Urinary bladder (tissue), 4 donors: ENCODE results near the gene TIMP3. TPM values are rescaled to one million over a fixed set of nuclear protein-coding genes. Genes with fewer than 3 reads are reported as not detected.

Experiments used
- DNase-seq: peaks from one replicate; pipeline ENCODE4 v3.0.0-alpha.2; 2015; ENCODE audit errors: extremely low spot score
- H3K27ac ChIP-seq: one replicate; pipeline ENCODE4 v1.5.1; 2013; ENCODE audit warnings: low read depth, mild to moderate bottlenecking, moderate library complexity
- H3K36me3 ChIP-seq: one replicate; pipeline ENCODE4 v1.6.1; 2013; ENCODE audit warnings: mild to moderate bottlenecking, moderate library complexity; ENCODE audit not compliant: insufficient read depth
- H3K4me1 ChIP-seq: one replicate; pipeline ENCODE4 v1.6.1; 2013; ENCODE audit warnings: mild to moderate bottlenecking, moderate library complexity; ENCODE audit not compliant: insufficient read depth
- H3K4me3 ChIP-seq: one replicate; pipeline ENCODE4 v1.5.1; 2013; ENCODE audit warnings: low read depth, low read length
- WGBS: extraction: QIAGEN DNeasy Blood & Tissue Kit; methylation state at CpG from one replicate; pipeline ENCODE4 v1.1.7; 2013; 5-methylcytosine and 5-hydroxymethylcytosine counted together
- polyA plus RNA-seq: library from polyadenylated mRNA; stranded (reverse); fragments of 200-250 nt; gene quantifications from one replicate; pipeline ENCODE4 v1.2.3, GENCODE V29; 2013
- total RNA-seq: library from RNA; depleted of rRNA; stranded (reverse); fragments of >200 nt; gene quantifications from one replicate; pipeline ENCODE4 v1.2.3, GENCODE V29; 2014
- donor health status: healthy with polysubstance abuse.
- donor health status: healthy.

TIMP3 gene
- total and polyA plus RNA-seq, 2 donors = 212 to 217 TPM

DNA sequence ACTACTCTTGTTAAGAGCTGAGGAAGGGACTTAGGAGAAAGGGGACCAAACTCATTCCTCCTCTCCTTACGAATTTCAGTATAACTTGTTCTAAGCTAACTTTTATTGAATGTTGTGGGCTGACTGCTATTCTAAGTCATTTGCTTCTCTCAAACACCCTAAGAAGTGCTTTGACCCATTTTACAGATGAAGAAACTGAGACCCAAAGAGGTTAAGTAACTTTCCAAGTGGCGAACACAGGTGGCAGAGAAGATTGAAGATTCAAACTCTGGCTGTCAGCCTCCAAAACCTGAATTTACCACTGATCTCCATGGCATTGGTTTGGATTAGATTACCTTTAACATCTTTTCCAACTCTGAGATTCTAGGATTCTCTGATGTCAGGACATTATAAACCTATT, 52.2 kb downstream of the TIMP3 start:
- DNase-seq = no peak
- Histone ChIP-seq H3K4me3 (no peak overlapping the region), H3K36me3 (no peaks in the 10 kb centered on the region), H3K27ac (no peak overlapping the region), H3K4me1 (peaks cover 3% of the 10 kb centered on the region)
- 94% methylated on average over 2 of the region's 2 CpGs for WGBS

DNA sequence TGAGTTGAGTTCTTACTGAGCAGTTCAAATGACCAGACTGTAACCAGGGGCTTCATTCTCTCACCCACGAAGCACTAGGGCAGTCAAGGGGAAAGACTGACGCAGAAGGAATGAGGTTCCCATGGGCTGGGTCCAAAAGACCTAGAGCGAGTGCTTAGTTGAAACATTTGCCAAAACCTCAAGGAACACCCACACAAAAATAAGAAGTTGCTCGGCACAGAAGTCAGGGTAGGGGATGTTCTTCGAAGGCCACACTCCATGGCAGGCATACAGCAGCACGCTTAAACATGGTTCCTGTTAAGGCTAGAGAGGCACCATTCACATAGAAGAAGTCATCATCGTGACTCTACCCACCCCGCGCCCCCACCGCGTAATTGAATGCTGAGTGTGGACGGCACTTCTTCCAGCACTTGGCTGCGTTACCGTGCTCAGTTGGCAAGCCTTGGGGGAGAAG, 52.9 kb downstream of the TIMP3 start:
- no peak for DNase-seq
- no peaks in the 10 kb centered on the region for H3K36me3 ChIP-seq
- H3K27ac ChIP-seq = no peak overlapping the region
- WGBS = 89% methylated on average over 14 of the region's 14 CpGs
- peaks cover 3% of the 10 kb centered on the region for H3K4me1 ChIP-seq
- no peak overlapping the region for H3K4me3 ChIP-seq

DNA sequence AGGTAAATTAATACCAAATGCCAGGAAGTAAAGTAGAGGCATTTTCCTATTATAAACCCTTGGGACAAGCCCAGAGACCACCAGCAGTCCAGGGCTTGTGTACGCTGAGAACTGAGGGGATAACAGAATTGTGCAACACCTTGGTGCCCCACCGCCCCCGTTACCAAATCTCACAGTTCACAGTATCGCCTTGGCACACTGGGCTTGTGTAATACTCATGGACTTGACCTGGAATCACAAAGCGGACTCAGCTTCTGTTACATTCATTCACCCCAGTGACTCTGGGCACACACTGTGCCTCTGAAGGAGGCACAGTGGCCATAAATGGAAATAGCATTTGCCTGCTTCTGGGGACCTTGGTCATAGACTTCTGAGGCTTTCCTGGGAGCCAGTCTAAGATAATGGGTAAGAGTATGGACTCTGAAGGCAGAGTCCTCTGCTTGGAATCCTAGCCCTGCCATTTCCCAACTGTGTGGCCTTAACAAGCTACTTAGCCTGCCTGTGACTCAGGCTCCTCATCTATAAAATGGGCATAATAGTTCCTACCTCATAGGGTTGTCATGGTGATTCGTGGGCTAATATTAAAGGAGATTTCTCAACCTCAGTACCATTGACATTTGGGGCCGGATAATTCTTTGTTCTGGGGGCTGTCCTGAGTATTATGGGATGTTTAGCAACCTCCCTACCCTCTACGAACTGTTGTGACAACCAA, 53.7 kb downstream of the TIMP3 start:
- WGBS = 94% methylated on average over 8 of the region's 8 CpGs
- Histone ChIP-seq H3K27ac (no peak overlapping the region), H3K4me1 (peaks cover 3% of the 10 kb centered on the region)

DNA sequence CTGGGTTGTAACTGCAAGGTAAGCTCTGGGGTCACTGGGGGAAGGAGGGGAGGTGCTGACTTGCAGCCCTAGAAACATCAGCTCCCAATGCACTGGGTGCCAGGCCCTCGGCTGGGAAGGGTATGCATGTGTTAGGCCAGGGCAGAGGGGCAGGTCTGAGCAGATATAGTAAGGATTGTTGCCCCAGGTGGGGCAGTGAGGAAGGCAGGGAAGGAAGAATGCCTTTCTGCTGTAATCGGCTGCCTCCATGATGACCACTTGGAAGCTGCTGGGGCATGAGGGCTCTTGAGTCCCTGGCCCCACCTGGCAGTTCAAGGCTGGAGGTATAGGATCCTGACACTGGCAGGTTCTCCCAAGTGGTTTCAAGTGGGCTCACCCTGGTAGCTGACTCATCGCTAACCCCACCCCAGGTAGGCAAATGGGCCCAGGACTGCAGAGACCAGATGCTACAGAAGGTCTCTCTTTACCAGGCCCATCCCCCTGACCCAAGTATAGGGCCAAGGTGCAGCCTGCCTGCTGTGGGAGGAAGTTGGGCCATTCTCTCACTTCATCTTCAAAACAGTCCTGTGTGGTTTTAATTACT, 56.7 kb downstream of the TIMP3 start:
- peaks cover 1% of the 10 kb centered on the region for H3K36me3 ChIP-seq
- no peak overlapping the region for H3K27ac ChIP-seq
- 90% methylated on average over 3 of the region's 3 CpGs for WGBS
- H3K4me1 ChIP-seq = no peaks in the 10 kb centered on the region
- H3K4me3 ChIP-seq = no peak overlapping the region
- DNase-seq = no peak

More for the DNA sequence above, 53.7 kb downstream of the TIMP3 start:
- H3K36me3 ChIP-seq = no peaks in the 10 kb centered on the region
- H3K4me3 ChIP-seq = no peak overlapping the region
- DNase-seq = no peak

DNA sequence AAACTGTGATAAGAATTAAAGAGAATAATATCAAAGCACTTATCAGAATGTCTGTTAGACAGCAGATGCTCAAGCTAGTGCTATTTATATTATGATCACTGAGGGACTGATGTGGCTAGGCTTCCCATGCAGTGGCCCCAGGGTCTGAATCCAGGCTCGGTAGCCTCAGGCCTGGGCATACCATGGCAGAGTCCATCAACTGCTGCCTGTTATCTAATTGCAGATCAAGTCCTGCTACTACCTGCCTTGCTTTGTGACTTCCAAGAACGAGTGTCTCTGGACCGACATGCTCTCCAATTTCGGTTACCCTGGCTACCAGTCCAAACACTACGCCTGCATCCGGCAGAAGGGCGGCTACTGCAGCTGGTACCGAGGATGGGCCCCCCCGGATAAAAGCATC, 57.5 kb downstream of the TIMP3 start:
- Histone ChIP-seq H3K4me3 (no peak overlapping the region), H3K36me3 (peaks cover 1% of the 10 kb centered on the region), H3K4me1 (no peaks in the 10 kb centered on the region), H3K27ac (no peak overlapping the region)
- 86% methylated on average over 9 of the region's 9 CpGs for WGBS
- DNase-seq = no peak

DNA sequence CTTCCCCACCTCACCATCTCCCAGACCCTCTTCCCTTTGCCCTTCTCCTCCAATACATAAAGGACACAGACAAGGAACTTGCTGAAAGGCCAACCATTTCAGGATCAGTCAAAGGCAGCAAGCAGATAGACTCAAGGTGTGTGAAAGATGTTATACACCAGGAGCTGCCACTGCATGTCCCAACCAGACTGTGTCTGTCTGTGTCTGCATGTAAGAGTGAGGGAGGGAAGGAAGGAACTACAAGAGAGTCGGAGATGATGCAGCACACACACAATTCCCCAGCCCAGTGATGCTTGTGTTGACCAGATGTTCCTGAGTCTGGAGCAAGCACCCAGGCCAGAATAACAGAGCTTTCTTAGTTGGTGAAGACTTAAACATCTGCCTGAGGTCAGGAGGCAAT, 58.2 kb downstream of the TIMP3 start:
- Histone ChIP-seq H3K4me1 (no peaks in the 10 kb centered on the region), H3K4me3 (no peak overlapping the region), H3K27ac (no peak overlapping the region), H3K36me3 (peaks cover 1% of the 10 kb centered on the region)
- no peak for DNase-seq
- 90% methylated on average over 1 of the region's 1 CpG for WGBS

DNA sequence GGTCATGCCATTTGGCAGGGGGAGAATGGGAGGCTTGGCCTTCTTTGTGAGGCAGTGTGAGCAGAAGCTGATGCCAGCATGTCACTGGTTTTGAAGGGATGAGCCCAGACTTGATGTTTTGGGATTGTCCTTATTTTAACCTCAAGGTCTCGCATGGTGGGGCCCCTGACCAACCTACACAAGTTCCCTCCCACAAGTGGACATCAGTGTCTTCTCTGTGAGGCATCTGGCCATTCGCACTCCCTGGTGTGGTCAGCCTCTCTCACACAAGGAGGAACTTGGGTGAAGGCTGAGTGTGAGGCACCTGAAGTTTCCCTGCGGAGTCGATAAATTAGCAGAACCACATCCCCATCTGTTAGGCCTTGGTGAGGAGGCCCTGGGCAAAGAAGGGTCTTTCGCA, 59.8 kb downstream of the TIMP3 start:
- 96% methylated on average over 5 of the region's 5 CpGs for WGBS
- Histone ChIP-seq H3K27ac (no peak overlapping the region), H3K4me1 (no peaks in the 10 kb centered on the region), H3K36me3 (peaks cover 1% of the 10 kb centered on the region), H3K4me3 (no peak overlapping the region)
- DNase-seq = no peak

DNA sequence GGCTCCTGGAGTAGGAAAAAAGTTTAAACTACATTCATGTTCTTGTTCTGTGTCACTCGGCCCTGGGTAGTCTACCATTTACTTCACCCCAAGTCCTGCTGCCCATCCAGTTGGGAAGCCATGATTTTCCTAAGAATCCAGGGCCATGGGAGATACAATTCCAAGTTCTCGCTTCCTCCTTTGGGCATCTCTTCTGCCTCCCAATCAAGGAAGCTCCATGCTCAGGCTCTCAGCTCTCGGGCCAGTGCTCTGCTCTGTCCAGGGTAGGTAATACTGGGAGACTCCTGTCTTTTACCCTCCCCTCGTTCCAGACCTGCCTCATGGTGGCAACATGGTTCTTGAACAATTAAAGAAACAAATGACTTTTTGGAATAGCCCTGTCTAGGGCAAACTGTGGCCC, 60.6 kb downstream of the TIMP3 start:
- Histone ChIP-seq H3K4me3 (no peak overlapping the region), H3K4me1 (no peaks in the 10 kb centered on the region), H3K36me3 (peaks cover 1% of the 10 kb centered on the region), H3K27ac (no peak overlapping the region)
- WGBS = 92% methylated on average over 4 of the region's 4 CpGs
- no peak for DNase-seq

DNA sequence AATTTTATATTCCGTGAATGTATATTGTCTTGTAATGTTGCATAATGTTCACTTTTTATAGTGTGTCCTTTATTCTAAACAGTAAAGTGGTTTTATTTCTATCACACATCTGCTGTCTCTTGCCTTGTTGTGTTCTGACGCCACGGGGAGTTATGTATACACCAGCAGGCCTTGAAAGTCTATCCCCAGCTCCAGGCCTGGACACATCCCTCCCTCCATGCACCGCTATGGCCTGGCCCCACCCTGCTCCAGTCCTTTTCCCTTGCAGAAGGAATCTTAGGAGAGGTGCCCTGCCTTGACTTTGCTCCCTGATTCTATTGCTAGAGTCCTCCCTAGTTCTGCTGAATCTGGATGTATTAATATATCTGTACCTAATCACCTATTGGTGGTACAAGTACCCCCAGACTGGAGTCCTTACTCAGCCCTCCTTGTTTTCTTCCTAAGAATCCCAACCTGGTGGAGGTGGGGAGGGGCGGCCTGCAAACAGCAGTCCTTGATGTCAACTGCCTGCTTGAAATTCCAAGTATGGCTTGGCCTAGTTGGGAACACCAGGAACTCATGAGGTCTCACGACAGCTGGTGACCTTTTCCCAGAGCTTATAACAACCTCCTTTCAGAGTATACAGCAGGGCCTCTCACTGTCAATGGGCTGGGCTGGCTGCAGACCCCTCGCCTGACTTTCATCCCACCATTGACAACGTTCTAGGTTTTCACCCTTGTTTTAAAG, 61.6 kb downstream of the TIMP3 start:
- no peak overlapping the region for H3K27ac ChIP-seq
- no peaks in the 10 kb centered on the region for H3K4me1 ChIP-seq
- H3K36me3 ChIP-seq = peaks cover 1% of the 10 kb centered on the region
- no peak overlapping the region for H3K4me3 ChIP-seq
- no peak for DNase-seq
- WGBS = 76% methylated on average over 8 of the region's 8 CpGs

DNA sequence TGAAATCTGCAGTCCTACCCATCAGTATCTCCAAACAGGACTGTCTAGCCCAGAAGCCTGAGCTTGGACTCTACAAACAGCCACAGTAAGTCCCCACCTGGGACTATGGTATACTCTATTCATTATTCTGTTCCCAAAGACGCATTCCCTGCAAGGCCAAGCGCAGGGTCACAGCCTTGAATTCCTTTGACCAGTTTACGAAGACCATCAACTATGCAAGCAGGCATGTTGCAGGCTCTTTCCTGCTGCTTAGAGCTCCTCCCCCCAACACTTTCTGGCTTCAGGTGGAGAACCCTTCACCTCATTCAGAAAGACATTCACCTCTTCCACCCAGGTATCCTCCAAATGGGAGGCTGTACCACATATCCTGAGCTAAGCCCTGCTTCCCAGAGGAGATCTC, 62.5 kb downstream of the TIMP3 start:
- H3K27ac ChIP-seq = no peak overlapping the region

DNA sequence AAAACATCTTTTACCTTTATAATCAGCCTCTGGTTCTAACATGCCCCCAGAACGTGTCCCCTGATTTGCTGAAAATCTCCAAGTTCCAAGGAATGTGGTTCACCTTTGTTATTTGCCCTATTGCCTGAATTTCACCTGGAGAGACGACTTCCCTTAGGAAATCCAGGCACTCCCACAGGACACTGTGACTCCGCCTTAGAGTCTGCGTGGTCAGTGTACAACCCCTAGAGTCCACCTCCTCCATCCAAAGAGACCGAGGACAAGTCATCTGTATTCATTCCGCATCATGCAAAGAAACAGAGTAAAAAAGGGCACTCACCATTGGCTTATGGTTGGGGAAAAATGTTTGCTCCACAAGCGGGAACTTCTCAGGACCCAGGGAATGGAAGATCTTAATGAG, 63.1 kb downstream of the TIMP3 start:
- no peak for DNase-seq
- Histone ChIP-seq H3K27ac (no peak overlapping the region), H3K4me3 (no peak overlapping the region), H3K4me1 (no peaks in the 10 kb centered on the region), H3K36me3 (peaks cover 1% of the 10 kb centered on the region)
- 93% methylated on average over 7 of the region's 7 CpGs for WGBS

More for the DNA sequence above, 62.5 kb downstream of the TIMP3 start:
- 95% methylated on average over 3 of the region's 3 CpGs for WGBS
- no peak for DNase-seq
- no peaks in the 10 kb centered on the region for H3K4me1 ChIP-seq
- H3K36me3 ChIP-seq = peaks cover 1% of the 10 kb centered on the region
- H3K4me3 ChIP-seq = no peak overlapping the region

DNA sequence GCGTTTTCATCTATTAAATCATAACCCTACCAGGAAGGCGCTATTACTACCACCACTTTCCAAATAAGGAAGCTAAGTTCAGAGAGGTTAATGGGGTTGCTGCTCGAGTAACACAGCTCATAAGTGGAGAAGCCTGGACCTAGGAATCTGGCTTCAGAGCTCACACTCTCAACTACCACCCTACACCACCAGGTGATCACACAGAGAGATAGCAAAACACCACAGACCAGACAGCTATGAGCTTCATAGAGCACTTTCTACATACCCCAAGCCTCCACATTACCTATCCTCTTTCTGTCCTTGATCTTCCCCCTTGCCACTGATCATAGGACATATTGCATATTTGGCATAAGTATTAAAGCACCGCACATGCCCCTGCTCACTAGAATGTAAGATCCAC, 65.4 kb downstream of the TIMP3 start:
- Histone ChIP-seq H3K36me3 (no peaks in the 10 kb centered on the region), H3K27ac (no peak overlapping the region), H3K4me1 (no peaks in the 10 kb centered on the region), H3K4me3 (no peak overlapping the region)
- WGBS = 87% methylated on average over 4 of the region's 4 CpGs
- no peak for DNase-seq

DNA sequence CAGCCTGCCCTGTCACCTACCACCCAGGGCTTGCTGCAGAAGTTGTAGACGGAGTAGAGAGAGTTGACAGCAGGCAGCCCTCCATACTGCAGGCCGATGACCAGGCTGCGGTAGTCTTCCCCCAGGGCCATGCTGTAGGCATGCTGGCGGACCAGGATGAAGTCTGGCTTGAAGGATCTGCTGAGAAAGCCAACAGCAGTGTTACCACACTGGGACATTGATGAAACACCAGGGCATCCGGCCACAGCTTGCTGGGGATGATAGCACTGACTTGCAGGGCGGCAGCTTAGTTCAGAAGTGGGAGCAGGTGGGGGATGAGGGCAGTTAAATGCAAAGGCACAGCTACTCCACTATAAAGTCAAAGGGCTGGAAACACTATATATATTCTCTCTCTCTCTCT, 67.4 kb downstream of the TIMP3 start:
- no peak for DNase-seq
- Histone ChIP-seq H3K36me3 (no peaks in the 10 kb centered on the region), H3K27ac (no peak overlapping the region), H3K4me3 (no peak overlapping the region), H3K4me1 (no peaks in the 10 kb centered on the region)
- WGBS = 94% methylated on average over 6 of the region's 6 CpGs

DNA sequence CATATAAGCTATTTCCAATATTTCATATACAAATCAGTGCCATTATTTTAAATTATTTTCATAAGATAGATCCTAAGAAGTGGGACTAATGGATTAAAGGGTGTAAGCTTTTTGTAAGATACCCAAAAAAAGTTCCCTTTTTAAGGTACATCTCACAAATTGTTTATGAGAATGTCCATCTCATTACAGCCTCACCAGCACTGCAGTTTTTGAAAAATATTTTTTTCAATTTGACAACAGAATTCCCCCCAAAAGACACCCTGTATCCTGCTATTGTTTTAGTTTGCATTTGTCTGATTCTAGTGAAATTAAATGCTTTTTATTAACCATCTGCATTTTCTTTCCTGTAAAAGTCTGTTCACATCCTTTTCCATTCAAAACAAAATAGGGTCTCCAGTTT, 69.0 kb downstream of the TIMP3 start:
- Histone ChIP-seq H3K4me1 (no peaks in the 10 kb centered on the region), H3K27ac (no peak overlapping the region), H3K4me3 (no peak overlapping the region), H3K36me3 (no peaks in the 10 kb centered on the region)
- DNase-seq = no peak
